HG03439 (cell line): ENCODE results near the gene SATB1.

Experiments used
- ATAC-seq: cut with Tn5 transposase; IDR thresholded peaks from one replicate; pipeline ENCODE4 v1.9.1; 2021; ENCODE audit warnings: mild to moderate bottlenecking, moderate library complexity; ENCODE audit not compliant: unreplicated experiment

Gene SATB1

GRCh38 chr3:18402239-18402799 is 22.8 kb downstream of the SATB1 start:
- ATAC-seq, result no peak

- ATAC-seq, result no peak
Measured at GRCh38 chr3:18401300-18401961, 23.7 kb downstream of the SATB1 start.

GRCh38 chr3:18398448-18398847 is 26.7 kb downstream of the SATB1 start:
- no peak for ATAC-seq

GRCh38 chr3:18396428-18396827 is 28.7 kb downstream of the SATB1 start:
- no peak for ATAC-seq

GRCh38 chr3:18394384-18394995 is 30.6 kb downstream of the SATB1 start:
- no peak for ATAC-seq

GRCh38 chr3:18393906-18394305 is 31.2 kb downstream of the SATB1 start:
- no peak for ATAC-seq

- no peak for ATAC-seq
Measured at GRCh38 chr3:18390024-18390660, 35.0 kb downstream of the SATB1 start.

- ATAC-seq, result no peak
Measured at GRCh38 chr3:18389108-18389733, 35.9 kb downstream of the SATB1 start.

GRCh38 chr3:18386274-18386890 is 38.8 kb downstream of the SATB1 start:
- no peak for ATAC-seq

- no peak for ATAC-seq
Measured at GRCh38 chr3:18385706-18386105, 39.4 kb downstream of the SATB1 start.

GRCh38 chr3:18382760-18383369 is 42.3 kb downstream of the SATB1 start:
- no peak for ATAC-seq

- no peak for ATAC-seq
Measured at GRCh38 chr3:18379647-18380046, 45.5 kb downstream of the SATB1 start.

GRCh38 chr3:18378218-18378617 is 46.9 kb downstream of the SATB1 start:
- ATAC-seq, result no peak

- no peak for ATAC-seq
Measured at GRCh38 chr3:18376682-18377081, 48.5 kb downstream of the SATB1 start.

GRCh38 chr3:18372786-18373405 is 52.2 kb downstream of the SATB1 start:
- no peak for ATAC-seq

GRCh38 chr3:18370672-18371071 is 54.5 kb downstream of the SATB1 start:
- ATAC-seq, result no peak

- ATAC-seq, result no peak
Measured at GRCh38 chr3:18369551-18370185, 55.5 kb downstream of the SATB1 start.

GRCh38 chr3:18366258-18366657 is 58.9 kb downstream of the SATB1 start:
- no peak for ATAC-seq

- ATAC-seq, result no peak
Measured at GRCh38 chr3:18363338-18363737, 61.8 kb downstream of the SATB1 start.

- no peak for ATAC-seq
Measured at GRCh38 chr3:18357747-18358146, 67.4 kb downstream of the SATB1 start.
